Heart left ventricle (tissue), 16 donors: ENCODE measurements around the gene SMPD3. TPM values are rescaled to one million over a fixed set of nuclear protein-coding genes. Genes with fewer than 3 reads are reported as not detected.

Source experiments
- ATAC-seq, 4 donors: fragments of 200-7000 bp; cut with Tn5 transposase; one replicate each; pipeline ENCODE4 v1.9.1; 2020 to 2022; ENCODE audit warnings: moderate library complexity in 4 of 4, mild to moderate bottlenecking in 3 of 4, moderate number of reproducible peaks in 1 of 4
- DNase-seq, 5 donors: peaks; one replicate each; pipeline ENCODE4 v3.0.0-alpha.2; 2020
- H3K27ac ChIP-seq, 12 donors: fragments of 200-600 bp; sonication (generic) in 4 of 12; one replicate each; pipeline versions ENCODE4 v1.5.0 to v1.8.0; 2016 to 2022; ENCODE audit warnings: mild to moderate bottlenecking in 2 of 12
- H3K27me3 ChIP-seq, 9 donors: fragments of 200-600 bp; sonication (generic) in 2 of 9; one replicate each; pipeline versions ENCODE4 v1.5.1 to v1.8.0; 2016 to 2022; ENCODE audit warnings: mild to moderate bottlenecking in 3 of 9
- H3K36me3 ChIP-seq, 9 donors: fragments of 200-600 bp; sonication (generic) in 2 of 9; one replicate each; pipeline versions ENCODE4 v1.5.0 to v1.8.0; 2018 to 2022; ENCODE audit warnings: mild to moderate bottlenecking in 2 of 9
- H3K4me1 ChIP-seq, 12 donors: fragments of 200-600 bp; sonication (generic) in 4 of 12; one replicate each; pipeline versions ENCODE4 v1.5.0 to v1.8.0; 2016 to 2022; ENCODE audit warnings: mild to moderate bottlenecking in 3 of 12
- H3K4me3 ChIP-seq, 12 donors: fragments of 200-600 bp; sonication (generic) in 4 of 12; one replicate each; pipeline versions ENCODE4 v1.5.0 to v1.8.0; 2017 to 2022; ENCODE audit warnings: mild to moderate bottlenecking in 9 of 12, moderate library complexity in 4 of 12
- H3K9me3 ChIP-seq, 12 donors: fragments of 200-600 bp; sonication (generic) in 4 of 12; one replicate each; pipeline versions ENCODE4 v1.5.0 to v1.8.0; 2016 to 2022; ENCODE audit warnings: mild to moderate bottlenecking in 1 of 12
- POLR2A ChIP-seq, 2 donors: fragments of 450-650 bp; IDR thresholded peaks; one replicate each; pipeline ENCODE4 v1.6.1; 2017; ENCODE audit warnings: antibody characterized with exemption in 2 of 2, mild to moderate bottlenecking in 2 of 2, moderate library complexity in 2 of 2
- WGBS, 4 donors: extraction: QIAGEN DNeasy Blood & Tissue Kit in 2 of 4; methylation state at CpG; one replicate each; pipeline versions ENCODE4 v1.1.5 to v1.1.7; 2013 to 2018; 5-methylcytosine and 5-hydroxymethylcytosine counted together
- intact Hi-C, 10 donors: fragments of 100-400 bp; cut with DNase I; formaldehyde crosslinking; loops; one replicate each; pipeline versions ENCODE4 v1.11.1 to v1.14.2; 2022
- polyA plus RNA-seq, 2 donors: library from polyadenylated mRNA; stranded (reverse); fragments of 200-250 nt; gene quantifications; one replicate each; pipeline ENCODE4 v1.2.3, GENCODE V29; 2013
- total RNA-seq, 9 donors: library from RNA; depleted of rRNA in 2 of 9; stranded (reverse); fragments of >200 nt in 2 of 9; fragmentation: NEBNext Ultra II Directional in 3 of 9; extraction: Animal tissue kit (Norgen Biotek cat#: 25700) in 3 of 9; gene quantifications; one replicate each; pipeline versions ENCODE4 v1.1.0 to v1.2.4, GENCODE V29; 2016 to 2023
- TF ChIP-seq, protein P1 (sequence below), 12 donors: fragments of 200-600 bp; sonication (generic) in 4 of 12; IDR thresholded peaks; one replicate each; pipeline versions ENCODE4 v1.5.0 to v1.8.0; 2018 to 2022; ENCODE audit warnings: antibody characterized with exemption in 12 of 12, mild to moderate bottlenecking in 5 of 12
- donor health status: ischemic (EF 13 %, LVEDD 7.1; RV severe dilation, severe dysfunction).
- donor health status: healthy with polysubstance abuse.
- donor health status: DM: no; HTN: yes; CAD: no.
- donor health status: DM: no; HTN: no; CAD: no.
- donor health status: ischemic (EF 25% LVEDD 6.9; RV normal size, moderate dysfunction).
- donor health status: ischemic (EF 25% LVEDD 5.7; RV mildly dilated, moderate dysfunction).
- donor health status: healthy.
- donor health status: DM: yes; HTN: yes; CAD: no.
- donor health status: ischemic (EF 35%, LVEDD 5.7; RV mildly dilated, moderate dysfunction).
- donor health status: nonischemic (EF 11% LVEDD 7.7; RV severe dilation, severe dysfunction).
- donor health status: DM: yes; HTN: yes; CAD: no.
- donor health status: PGD.
- donor health status: ischemic (EF 29% LVEDD 5.4; RV normal size, mild dysfunction).
- donor health status: nonischemic (EF 23%, LVEDD 6.1; RV moderate dilation, normal function).

SMPD3 gene
- total and polyA plus RNA-seq, 11 donors, result 0.07 to 14.4 (median 0.17) TPM; not detected in 3

DNA sequence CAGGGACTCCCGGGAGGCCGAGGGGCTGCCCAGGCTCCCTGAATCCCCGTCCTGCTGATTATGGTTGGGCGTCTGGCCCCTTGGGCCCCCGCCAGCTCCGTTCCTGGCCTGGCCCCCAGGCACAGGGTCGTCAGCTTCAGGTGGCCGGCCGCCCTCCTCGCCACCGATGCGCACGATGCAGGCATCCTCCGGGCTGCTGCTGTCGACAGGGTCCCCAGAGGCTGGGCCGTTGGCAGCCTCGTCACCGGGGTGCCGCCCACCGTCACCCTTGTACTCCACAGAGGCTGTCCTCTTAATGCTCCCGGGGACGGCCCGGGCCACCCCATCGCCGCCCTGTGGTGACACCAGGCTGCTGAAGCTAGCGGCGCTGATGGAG lies 77.0 kb downstream of the SMPD3 start:
- intact Hi-C loops, result no loop called here
- WGBS, 4 donors, result 88 to 96% (median 89%) methylated on average over 17 to 27 of the region's 27 CpGs
- TF ChIP-seq POLR2A (IDR thresholded peaks at IDR 0.05), result no peak
- TF ChIP-seq, protein P1, sequence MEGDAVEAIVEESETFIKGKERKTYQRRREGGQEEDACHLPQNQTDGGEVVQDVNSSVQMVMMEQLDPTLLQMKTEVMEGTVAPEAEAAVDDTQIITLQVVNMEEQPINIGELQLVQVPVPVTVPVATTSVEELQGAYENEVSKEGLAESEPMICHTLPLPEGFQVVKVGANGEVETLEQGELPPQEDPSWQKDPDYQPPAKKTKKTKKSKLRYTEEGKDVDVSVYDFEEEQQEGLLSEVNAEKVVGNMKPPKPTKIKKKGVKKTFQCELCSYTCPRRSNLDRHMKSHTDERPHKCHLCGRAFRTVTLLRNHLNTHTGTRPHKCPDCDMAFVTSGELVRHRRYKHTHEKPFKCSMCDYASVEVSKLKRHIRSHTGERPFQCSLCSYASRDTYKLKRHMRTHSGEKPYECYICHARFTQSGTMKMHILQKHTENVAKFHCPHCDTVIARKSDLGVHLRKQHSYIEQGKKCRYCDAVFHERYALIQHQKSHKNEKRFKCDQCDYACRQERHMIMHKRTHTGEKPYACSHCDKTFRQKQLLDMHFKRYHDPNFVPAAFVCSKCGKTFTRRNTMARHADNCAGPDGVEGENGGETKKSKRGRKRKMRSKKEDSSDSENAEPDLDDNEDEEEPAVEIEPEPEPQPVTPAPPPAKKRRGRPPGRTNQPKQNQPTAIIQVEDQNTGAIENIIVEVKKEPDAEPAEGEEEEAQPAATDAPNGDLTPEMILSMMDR (IDR thresholded peaks at IDR 0.05), result no peak
- Histone ChIP-seq H3K4me3 (no peak overlapping the region), H3K27me3 (peaks cover 0 to 11% (median 0%) of the 10 kb centered on the region in 9 donors), H3K36me3 (no peaks in the 10 kb centered on the region), H3K27ac (no peak overlapping the region), H3K4me1 (peaks cover 0 to 23% (median 0%) of the 10 kb centered on the region in 12 donors), H3K9me3 (no peaks in the 10 kb centered on the region)
- DNase-seq, result peak in 1 of 5 donors; percentile 54
- no peak for ATAC-seq

DNA sequence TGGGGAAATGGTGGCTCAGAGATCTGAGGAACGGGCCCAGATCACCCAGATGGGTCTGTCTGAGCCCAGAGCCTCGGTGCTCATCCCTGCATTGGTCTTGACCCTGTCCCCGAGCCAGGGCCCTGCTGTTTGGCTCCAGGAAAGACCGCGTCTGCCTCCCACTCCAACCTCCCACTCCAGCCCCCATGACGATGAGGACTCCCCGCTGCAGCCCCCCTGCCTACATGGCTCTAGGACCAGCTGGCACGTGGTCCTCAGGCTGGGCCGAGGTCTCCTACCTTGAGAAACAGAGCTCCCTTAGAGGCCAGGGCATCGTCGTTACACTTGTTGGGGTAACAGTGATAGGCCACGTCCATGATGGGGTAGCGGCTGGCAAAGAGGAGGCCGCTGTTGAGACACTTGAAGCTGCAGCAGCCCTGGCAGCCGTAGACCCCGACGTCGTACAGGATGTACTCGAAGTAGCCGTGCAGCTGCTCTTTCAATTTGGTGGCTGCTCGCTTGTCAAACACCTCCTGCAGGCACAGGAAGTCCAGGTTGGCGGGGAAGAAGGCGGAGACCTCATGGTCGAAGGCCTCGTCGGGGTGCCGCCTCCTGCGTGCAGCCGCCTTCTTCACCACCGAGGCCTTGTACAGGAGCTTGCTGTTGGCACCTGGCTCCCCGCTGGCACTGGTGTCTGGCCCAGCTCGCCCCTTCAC lies 77.6 kb downstream of the SMPD3 start:
- Histone ChIP-seq H3K9me3 (no peaks in the 10 kb centered on the region), H3K4me3 (no peak overlapping the region), H3K27me3 (peaks cover 0 to 16% (median 0%) of the 10 kb centered on the region in 9 donors), H3K27ac (no peak overlapping the region), H3K4me1 (peaks cover 0 to 23% (median 0%) of the 10 kb centered on the region in 12 donors), H3K36me3 (no peaks in the 10 kb centered on the region)
- ATAC-seq (no peak), DNase-seq (peak in 2 of 5 donors; percentile 22 to 50)
- intact Hi-C loops, result no loop called here
- WGBS, 4 donors, result 70 to 88% (median 80%) methylated on average over 22 to 32 of the region's 32 CpGs
- TF ChIP-seq POLR2A (IDR thresholded peaks at IDR 0.05), result no peak
- TF ChIP-seq, protein P1 (IDR thresholded peaks at IDR 0.05), result no peak

DNA sequence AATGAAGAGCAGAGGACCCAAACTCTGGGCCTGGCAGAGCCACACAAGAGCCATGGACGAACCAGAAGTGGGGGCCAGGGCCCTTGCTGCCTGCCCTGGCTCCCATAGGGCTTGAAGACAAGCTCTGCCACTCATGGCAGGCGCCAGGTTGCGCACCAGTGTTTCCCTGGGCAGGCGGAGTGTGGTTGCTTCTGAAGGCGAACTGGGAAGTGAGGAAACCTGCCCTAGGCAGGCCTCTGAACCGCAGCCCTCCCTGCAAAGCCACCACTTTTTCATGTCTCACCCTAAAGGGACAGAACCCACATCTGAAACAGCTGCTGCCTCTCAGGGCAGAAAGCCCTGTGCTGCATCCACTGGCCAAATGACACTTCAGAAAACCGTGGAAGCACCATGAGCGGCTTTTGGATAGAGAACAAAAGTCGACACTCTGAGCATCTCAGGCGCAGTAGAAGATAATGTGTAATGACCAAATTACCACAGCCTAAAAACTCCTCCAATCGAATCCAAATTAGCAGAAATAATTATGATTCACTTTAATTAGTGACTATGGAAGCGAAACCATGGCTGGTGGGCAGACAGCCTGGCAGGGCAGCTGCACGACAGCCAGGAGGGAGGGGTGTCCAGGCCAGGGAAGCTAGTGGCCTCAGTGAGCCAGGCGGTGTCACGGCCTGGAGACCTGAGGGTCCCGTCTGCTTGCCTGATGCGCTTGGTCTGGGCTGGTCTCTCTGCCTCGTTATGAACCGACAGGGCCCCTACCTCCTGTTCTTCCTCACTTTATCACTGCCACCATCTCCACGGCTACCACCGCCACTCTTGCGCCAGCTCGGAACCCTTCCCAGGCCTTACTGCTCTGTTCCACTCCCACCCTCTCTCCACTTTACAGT lies 78.4 kb downstream of the SMPD3 start:
- Histone ChIP-seq H3K27me3 (peaks cover 0 to 18% (median 0%) of the 10 kb centered on the region in 9 donors), H3K27ac (no peak overlapping the region), H3K9me3 (no peaks in the 10 kb centered on the region), H3K4me3 (no peak overlapping the region), H3K4me1 (peaks cover 0 to 23% (median 0%) of the 10 kb centered on the region in 12 donors), H3K36me3 (no peaks in the 10 kb centered on the region)
- intact Hi-C loops, result loop anchor here in 1 of 10 donors (10.0 kb wide), 1 partner anchor 145 kb away; no protein-coding TSS in a partner anchor
- DNase-seq (peak in 2 of 5 donors; percentile 18 to 37), ATAC-seq (no peak)
- TF ChIP-seq POLR2A (IDR thresholded peaks at IDR 0.05), result no peak
- TF ChIP-seq, protein P1 (IDR thresholded peaks at IDR 0.05), result no peak
- WGBS, 4 donors, result 80 to 88% (median 84%) methylated on average over 22 to 23 of the region's 23 CpGs

DNA sequence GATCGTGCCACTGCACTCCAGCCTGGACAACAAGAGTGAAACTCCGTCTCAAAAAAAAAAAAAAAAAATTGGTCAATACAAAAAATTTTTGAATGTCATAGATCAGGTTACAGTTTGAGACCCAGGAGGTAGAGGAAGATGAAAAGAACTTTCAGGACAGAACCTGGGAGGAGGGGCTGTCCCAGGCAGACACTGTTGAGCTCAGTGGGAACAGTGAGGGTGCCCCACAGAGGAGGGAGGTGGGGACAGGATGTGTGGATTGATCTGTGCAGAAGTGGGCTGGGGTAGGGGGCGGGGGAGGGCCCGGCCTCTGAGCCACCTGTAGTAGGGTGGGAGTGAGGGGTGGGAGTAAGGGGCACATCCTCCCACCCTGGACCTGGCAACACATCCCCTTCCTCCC lies 79.1 kb downstream of the SMPD3 start:
- H3K36me3 ChIP-seq, result no peaks in the 10 kb centered on the region
- no peak overlapping the region for H3K4me3 ChIP-seq
- H3K4me1 ChIP-seq, result peaks cover 0 to 23% (median 0%) of the 10 kb centered on the region in 12 donors
- peak in 2 of 5 donors; percentile 6 to 14 for DNase-seq
- intact Hi-C loops, result loop anchor here in 1 of 10 donors (10.0 kb wide), 1 partner anchor 146 kb away; no protein-coding TSS in a partner anchor
- 73 to 84% (median 76%) methylated on average over 4 of the region's 4 CpGs for WGBS, 4 donors
- no peak for TF ChIP-seq POLR2A (IDR thresholded peaks at IDR 0.05)
- TF ChIP-seq, protein P1 (IDR thresholded peaks at IDR 0.05), result no peak
- no peaks in the 10 kb centered on the region for H3K9me3 ChIP-seq
- no peak overlapping the region for H3K27ac ChIP-seq
- no peak for ATAC-seq
- H3K27me3 ChIP-seq, result peaks cover 0 to 18% (median 0%) of the 10 kb centered on the region in 9 donors
